Activated T-helper 1 cell treated with Interleukin-2 at 50 U/mL for 16 hours (primary cell): ENCODE data around the gene ZNF491.
A peak's percentile ranks its signal among the peaks of the same experiment; 100 is the strongest.
"Not testable (repeated sequence)": the region's sequence is repeated elsewhere in the genome, so short reads cannot be mapped to it uniquely, and the experiment has no call there.

Source experiments
- DNase-seq: peaks from one replicate; pipeline ENCODE4 v3.0.0-alpha.2; 2020; ENCODE audit warnings: low read depth

Gene ZNF491

GRCh38 chr19:11798391-11799330 lies at the start of gene ZNF491:
Gene ZNF491, plus strand, starts transcription at chr19:11798523. Its CDS starts 7,431 bp downstream, at chr19:11805954.
- DNase-seq: peak; percentile 62

GRCh38 chr19:11749751-11750150 lies 48.6 kb upstream of the ZNF491 start:
- no peak for DNase-seq

GRCh38 chr19:11752244-11752736 lies 46.0 kb upstream of the ZNF491 start:
- no peak for DNase-seq

DNA sequence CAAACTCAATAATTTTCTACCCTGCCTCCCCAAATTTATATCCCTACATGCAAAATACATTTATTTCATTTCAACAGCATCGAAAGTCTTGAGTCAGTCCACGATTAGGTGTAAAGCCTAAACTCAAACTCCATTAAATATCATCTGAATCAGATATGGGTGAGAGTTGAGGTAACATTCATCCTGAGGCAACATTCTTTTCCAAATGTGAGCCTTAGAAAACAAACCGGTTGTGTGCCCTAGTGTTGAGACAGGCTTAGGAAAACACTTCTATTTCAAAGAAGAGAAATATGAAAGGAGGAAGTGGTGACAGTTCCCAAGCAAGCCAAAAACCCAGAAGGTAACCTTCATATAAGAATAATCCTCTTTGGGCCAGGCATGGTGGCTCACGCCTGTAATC lies 43.7 kb upstream of the ZNF491 start:
- DNase-seq: no peak

GRCh38 chr19:11756965-11757364 lies 41.4 kb upstream of the ZNF491 start:
- DNase-seq: no peak

GRCh38 chr19:11759805-11760204 lies 38.5 kb upstream of the ZNF491 start:
- DNase-seq: no peak

DNA sequence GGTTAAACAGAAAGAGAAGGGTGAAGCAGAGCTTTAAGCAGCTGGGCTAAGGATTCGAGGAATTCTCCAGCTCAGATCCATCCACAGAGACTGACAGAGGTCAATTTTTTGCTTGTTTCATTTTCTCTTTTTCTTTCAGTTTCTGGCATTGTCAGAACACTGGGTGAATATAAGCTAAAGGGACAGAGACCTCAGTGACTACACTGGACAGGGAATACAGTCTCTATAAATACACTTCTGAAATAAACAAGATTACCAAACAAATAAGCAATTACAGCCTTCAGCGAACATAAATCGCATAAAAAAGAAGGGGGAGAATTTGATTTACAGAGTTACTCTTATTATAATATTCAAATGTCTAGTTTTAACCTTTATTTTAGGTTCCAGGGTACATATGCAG lies 35.2 kb upstream of the ZNF491 start:
- DNase-seq: no peak

GRCh38 chr19:11763611-11764010 lies 34.7 kb upstream of the ZNF491 start:
- DNase-seq: no peak

- DNase-seq: peak; percentile 80
Measured at GRCh38 chr19:11766597-11767591, 31.4 kb upstream of the ZNF491 start, which contains the start of gene ZNF441. Gene ZNF441, plus strand, starts transcription at chr19:11767000. Its CDS starts 194 bp downstream, at chr19:11767194.

DNA sequence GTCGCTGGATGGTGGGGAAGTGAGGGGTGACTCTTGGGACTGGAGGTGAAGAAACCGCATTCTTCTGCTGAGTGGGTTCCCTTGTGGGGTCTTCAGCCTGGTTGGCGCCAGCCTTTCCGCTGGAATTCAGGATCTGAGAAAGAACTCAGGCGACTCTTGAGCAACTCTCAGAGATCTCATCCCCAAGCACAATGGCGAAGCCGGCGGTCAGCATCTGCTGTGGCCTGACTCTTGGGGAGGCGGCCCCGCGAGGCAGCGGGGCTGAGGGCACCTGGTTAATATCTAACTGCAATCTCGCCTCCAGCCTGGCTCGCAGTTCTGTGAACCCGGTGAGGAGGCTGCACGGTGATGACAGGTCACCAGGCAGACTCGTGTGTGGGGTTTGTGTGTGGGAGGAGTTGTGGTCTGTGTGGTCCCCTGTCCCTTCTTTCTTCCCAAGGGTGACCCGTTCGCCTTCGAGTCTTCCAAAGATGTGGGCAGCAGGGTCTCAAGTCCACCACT lies 30.6 kb upstream of the ZNF491 start:
- DNase-seq: no peak

DNA sequence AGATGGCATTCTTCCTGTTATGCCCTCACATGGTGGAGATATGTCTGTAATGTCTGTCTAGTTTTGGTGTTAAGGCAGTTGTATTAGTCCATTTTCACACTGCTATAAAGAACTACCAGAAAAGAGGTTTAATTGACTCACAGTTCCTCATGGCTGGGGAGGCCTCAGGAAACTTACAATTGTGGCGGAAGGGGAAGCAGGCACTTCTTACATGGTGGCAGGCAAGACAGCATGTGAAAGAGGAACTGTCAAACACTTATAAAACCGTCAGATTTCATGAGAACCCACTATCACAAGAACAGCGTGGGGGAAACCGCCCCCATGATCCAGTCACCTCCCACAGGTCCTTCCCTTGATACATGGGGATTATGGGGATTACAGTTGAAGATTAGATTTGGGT lies 28.3 kb upstream of the ZNF491 start:
- no peak for DNase-seq

DNA sequence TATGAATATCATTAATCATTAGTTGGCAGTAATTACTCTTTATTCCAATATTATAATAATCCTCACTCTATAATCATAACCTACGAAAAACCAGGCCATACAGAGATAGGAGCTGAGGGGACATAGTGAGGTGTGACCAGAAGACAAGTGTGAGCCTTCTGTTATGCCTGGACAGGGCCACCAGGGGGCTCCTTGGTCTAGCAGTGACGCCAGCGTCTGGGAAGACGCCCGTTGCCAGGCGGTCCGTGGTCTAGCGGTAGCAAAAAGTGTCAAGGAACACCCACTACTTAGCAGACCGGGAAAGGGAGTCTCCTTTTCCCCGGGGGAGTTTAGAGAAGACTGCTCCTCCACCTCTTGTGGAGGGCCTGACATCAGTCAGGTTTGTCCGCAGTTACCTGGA lies 26.8 kb upstream of the ZNF491 start:
- DNase-seq: not testable (repeated sequence)

DNA sequence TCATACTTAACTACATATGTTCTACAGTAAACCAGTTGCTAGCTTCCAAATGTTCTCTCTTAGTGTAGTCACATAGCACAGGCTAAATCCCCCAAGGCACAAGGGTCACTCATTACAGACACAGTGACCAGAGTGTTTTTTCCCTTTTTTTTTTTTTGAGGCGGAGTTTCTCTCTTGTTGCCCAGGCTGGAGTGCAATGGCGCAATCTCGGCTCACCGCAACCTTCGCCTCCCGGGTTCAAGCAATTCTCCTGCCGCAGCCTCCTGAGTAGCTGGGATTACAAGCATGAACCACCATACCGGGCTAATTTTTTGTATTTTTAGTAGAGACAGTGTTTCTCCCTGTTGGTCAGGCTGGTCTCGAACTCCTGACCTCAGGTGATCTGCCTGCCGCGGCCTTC lies 21.7 kb upstream of the ZNF491 start:
- not testable (repeated sequence) for DNase-seq

- DNase-seq: no peak
Measured at GRCh38 chr19:11780431-11781020, 17.8 kb upstream of the ZNF491 start.

DNA sequence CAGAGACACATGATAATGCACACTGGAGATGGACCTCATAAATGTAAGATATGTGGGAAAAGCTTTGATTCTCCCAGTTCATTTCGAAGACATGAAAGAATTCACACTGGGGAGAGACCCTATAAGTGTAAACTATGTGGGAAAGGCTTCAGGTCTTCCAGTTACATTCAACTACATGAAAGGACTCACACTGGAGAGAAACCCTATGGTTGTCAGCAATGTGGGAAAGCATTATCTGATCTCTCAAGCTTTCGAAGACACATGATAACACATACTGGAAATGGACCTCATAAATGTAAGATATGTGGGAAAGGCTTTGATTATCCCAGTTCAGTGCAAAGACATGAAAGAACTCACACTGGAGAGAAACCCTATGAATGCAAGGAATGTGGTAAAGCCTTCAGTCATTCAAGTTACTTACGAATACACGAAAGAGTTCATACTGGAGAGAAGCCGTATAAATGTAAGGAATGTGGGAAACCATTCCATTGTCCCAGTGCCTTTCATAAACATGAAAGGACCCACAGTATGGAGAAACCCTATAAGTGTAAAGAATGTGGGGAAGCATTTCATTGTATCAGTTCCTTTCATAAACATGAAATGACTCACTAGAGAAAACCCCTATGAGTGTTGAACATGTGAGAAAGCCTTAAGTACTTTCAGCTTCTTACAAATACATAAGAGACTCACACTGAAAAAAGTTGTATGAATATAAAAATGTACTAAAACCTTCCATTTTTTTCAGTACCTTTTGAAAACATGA lies 16.8 kb upstream of the ZNF491 start:
- DNase-seq: no peak

GRCh38 chr19:11783767-11784166 lies 14.6 kb upstream of the ZNF491 start:
- DNase-seq: no peak

- no peak for DNase-seq
Measured at GRCh38 chr19:11784356-11784755, 14.0 kb upstream of the ZNF491 start.

- no peak for DNase-seq
Measured at GRCh38 chr19:11787536-11787935, 10.8 kb upstream of the ZNF491 start.

DNA sequence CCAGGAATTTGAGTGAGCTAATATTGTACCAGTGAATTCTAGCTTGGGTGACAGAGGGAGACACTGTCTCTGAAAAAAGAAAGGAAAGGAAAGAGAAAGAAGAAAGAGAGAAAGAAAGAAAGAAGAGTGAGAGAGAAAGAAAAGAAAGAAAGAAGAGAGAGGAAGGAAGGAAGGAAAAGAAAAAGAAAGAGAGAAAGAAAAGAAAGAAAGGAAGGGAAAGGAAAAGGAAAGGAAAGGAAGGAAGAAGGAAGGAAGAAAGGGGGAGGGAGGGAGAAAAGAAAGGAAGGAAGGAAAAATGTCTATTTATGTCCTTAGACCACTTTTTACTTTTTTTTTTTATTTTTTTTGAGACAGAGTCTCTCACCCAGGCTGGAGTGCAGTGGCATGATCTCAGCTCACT lies 5.4 kb upstream of the ZNF491 start:
- no peak for DNase-seq

DNA sequence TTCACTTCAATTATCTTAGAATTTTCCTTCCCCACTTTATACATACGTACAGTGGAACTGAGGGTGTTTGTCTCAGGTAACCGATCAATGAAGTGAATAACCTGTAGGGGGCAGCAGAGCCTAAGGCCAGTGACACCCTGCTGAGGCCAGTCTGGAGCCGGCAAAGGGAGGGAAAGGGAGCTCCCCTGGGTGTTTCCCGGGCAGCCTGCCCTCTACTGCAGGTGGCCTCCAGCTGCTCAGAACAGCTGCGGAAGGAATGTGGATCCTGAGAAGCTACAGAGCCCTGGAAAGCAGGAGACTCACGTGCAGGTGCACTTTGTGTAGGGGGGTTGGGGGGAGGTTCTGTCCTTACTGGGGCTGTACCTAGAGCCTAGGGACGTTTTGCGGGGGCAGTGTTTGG lies 832 bp upstream of the ZNF491 start:
- DNase-seq: peak; percentile 51
